GM12874 (cell line): ENCODE results near the gene SPPL2C.

Experiments used
- CTCF ChIP-seq: IDR thresholded peaks from 2 replicates; pipeline ENCODE4 v1.5.1; 2011; ENCODE audit warnings: low read depth, mild to moderate bottlenecking, control low read depth, low read length, moderate library complexity; ENCODE audit not compliant: insufficient read depth

Gene SPPL2C

DNA sequence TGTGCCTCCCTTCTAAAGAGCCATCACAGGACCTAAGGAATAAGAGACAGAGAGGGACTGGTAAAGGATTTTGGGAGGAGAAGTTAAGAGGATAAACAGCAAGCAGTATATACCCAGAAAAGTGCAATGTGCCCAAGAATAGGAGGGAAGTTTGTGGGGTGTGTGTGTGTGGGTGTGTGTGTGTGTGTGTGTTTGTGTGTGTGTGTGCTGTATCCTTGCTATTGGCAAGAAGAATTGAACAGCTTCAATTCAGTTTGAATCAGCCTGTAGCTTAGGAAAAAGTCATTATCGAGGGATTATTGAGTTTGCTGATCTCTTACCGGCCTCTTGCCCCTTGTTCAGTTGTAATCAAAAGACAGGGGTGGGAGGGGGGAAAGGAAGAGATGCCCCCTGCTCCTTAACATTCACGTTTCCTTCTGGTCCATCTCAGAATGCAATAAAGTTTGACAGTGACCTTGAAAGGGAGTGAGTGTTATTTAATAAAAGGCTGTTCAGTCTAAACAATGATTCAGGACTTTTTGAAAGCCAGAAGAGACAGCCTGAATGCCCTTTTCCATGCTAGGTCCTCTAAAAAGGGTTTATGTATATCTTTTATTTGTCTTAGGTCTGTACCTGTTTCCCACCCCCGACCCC, 25.8 kb downstream of the SPPL2C start:
- TF ChIP-seq CTCF, result no peak

- no peak for TF ChIP-seq CTCF
Measured at GRCh38 chr17:45871718-45872117, 27.0 kb downstream of the SPPL2C start.

DNA sequence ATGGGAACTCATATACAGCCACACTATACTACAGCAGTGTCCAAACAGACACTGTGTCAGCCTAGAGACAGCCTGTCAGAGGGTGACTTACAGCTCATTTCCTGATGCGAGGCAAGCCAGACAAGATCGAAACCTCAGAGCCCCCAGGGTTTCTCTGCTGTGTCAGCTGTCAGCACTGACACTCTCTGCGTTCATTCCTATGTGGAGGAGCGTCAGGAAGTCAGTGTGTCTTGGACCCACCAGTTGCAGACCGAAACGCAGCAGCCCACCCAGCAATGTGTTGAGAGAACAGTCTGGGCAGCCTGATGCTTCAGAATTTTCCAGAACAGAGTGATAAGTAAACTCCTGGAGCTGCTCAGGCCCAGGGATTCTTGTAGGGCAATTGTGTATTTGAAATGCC, 29.0 kb downstream of the SPPL2C start:
- TF ChIP-seq CTCF, result no peak

- TF ChIP-seq CTCF, result no peak
Measured at GRCh38 chr17:45874151-45874550, 29.5 kb downstream of the SPPL2C start.

GRCh38 chr17:45876539-45876938, 31.9 kb downstream of the SPPL2C start:
- no peak for TF ChIP-seq CTCF

DNA sequence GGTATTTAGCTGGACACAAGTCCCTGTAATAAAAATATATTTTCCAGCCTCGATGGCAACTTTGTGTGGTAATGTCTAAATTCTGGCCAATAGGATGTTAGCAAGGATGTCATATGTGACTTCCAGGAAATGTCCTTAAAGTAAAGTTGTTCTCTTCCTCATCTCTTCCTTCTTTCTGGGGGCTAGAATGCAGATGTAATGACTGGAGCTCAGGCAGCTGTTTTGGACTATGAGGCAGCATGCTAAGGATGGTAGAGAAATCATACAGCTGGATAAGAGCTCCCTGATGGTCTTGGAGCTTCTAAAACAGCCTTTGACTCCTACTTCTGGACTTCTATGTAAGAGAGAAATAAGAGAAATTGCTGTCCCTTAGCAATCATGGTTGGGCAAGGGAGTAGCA, 32.8 kb downstream of the SPPL2C start:
- no peak for TF ChIP-seq CTCF

DNA sequence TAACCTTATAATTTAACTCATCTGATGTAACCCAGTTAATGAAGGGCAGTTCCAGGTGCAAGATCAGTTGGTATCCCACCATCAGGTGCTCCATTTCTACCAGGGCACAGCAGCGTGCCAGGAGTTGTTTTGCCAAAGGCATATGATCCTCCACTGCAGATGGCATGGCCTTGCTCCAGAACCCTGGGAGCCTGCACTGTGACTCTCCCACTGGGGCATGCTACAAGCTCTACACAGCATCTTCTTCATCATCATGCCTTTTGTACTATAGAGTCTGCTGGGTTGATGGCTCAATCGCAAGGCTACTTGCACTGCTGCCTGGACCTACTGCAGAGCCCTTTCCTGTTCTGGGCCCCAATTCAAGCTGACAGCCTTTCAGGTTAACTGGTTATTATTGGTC, 38.4 kb downstream of the SPPL2C start:
- no peak for TF ChIP-seq CTCF
